Kidney glomerular epithelial cell (primary cell): ENCODE measurements around the gene DPH6.
A peak's percentile ranks its signal among the peaks of the same experiment; 100 is the strongest.
"Not testable (repeated sequence)": the region's sequence is repeated elsewhere in the genome, so short reads cannot be mapped to it uniquely, and the experiment has no call there.

Source experiments
- DNase-seq: peaks from one replicate; lab custom pipeline; 2025; lab: John Stamatoyannopoulos, UW

Gene DPH6

DNA sequence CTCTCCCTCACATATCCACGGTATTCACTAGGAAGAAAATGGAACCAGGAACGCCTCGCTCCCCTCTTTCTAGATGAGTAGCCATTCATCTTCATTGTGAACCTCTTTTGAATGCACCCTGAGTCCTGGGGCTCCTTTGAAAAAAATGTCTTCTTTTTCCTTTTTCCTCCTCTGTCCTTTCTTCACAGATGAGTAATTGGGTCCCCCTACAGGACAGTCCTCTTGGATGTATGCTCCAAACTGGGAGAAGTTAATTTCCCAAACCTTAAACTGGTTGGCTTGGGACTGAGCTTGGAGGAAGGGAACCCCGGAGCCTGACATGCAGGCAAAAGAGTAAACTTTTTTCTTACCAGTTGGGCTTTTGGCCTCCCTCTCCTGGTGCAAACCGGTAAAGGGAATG is 108.8 kb downstream of the DPH6 start:
- DNase-seq = no peak

DNA sequence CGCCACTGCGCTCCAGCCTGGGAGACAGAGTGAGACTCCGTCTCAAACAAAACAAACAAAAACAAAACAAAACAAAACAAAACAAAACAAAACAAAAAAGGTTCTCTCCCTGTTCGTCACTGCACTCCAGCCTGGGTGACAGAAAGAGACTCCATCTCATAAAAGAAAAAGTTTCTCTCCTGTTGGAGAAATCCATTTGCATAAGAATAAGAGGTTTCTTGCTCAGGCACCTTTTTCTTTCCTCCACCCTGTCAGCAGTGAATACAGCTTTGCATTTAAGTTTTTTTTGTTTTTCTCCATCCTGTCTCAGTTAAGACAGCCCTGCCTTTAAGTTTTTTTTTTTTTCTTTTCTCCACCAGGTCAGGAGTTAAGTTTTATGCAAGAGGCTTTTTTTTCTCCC is 109.5 kb downstream of the DPH6 start:
- no peak for DNase-seq

GRCh38 chr15:35431281-35431680 is 114.7 kb downstream of the DPH6 start:
- no peak for DNase-seq

DNA sequence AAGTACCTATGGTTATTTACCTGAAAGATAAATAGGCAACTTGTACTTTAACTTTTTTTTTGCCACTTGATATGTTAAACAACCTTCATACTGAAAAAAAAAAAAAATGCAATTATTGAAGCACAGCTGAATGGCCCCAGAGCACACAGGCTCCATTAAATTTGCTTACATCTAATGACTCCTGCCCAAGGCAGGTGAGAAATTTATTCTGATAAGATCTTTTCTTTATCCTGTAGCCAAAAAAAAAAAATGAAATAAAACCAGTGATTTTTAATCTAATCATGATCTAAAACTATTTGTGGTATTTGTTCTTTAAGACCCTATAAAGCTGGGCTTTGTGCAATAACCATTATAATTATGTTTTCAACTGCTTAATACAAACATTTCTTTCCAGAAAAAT is 115.7 kb downstream of the DPH6 start:
- DNase-seq = no peak

DNA sequence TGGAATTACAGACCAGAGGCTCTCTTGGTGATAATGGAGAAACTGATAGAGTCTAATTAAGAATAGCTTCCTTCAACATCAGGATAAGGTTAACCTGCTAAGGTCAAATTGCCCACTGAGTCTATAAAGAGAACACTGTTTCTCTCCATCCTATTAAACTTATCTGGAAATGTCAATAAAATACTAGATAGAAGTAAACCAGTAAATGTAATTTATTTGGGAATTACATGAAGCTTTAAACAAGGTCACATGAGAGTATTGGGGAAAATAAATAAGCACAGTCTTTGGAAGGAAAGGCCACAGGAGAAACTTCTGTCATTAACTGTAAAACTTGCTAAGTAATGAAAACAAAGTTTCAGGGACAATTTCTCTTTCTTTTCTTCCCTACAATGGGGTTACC is 118.5 kb downstream of the DPH6 start:
- DNase-seq = no peak

DNA sequence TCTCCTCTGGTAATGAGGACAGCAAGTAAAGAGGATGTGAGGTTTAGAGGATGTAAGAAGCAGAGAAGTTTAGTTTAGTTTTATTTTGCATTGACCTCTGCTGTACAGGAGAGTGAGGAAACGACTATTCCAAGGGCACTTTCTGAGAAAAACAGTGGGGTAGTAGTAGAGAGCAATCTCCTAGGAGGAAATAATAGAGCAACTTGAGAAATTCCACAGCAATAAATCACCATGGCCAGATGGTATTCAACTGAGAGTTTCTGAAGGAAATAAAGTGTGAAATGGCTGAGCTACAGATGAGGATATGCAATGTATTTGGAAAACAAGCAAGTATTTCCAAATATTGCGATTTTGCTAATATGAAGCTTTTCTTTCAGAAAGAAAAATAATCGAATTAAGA is 118.9 kb downstream of the DPH6 start:
- peak; percentile 56 for DNase-seq

GRCh38 chr15:35410775-35411174 is 135.2 kb downstream of the DPH6 start:
- DNase-seq = no peak

GRCh38 chr15:35399901-35400300 is 146.1 kb downstream of the DPH6 start:
- DNase-seq = no peak

GRCh38 chr15:35397027-35397426 is 148.9 kb downstream of the DPH6 start:
- DNase-seq = no peak

DNA sequence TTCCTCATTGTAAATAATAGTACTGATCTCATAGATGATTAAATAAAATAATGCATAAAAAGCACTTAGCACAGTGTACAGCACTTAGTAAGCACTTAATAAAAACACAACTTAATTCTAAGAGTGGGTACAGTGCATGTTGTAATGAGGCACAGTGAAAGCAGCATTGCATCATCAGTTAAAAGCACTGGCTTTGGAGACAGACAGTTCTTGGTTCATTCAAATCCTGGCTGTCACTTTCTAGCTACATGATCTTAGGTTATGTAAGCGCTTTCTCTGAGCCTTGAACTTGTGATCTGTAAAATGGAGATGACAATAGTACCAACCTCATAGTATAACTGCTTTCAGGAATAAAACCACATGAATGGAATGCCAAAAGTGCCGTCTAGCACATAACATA is 151.5 kb downstream of the DPH6 start:
- no peak for DNase-seq

DNA sequence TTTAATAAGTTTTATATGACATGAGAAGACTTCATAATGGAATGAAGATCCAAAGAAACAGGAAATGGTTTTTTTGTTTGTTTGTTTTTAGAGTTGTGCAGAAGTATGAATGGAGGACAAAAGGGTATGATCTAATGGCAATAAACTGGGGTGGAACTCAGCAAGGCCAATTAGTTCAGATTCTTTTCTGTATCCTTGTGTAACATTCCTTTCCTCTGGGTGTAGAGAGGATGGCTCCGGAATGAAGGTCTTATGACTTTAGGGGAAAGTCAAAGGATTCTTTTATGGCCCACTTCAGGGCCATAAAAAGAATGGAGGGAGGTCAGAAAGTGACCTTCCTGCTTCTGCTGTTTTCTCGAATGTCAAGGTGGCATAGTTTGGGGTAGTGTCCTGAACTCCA is 152.6 kb downstream of the DPH6 start:
- DNase-seq = no peak

- not testable (repeated sequence) for DNase-seq
Measured at GRCh38 chr15:35391408-35391984, 154.5 kb downstream of the DPH6 start.

DNA sequence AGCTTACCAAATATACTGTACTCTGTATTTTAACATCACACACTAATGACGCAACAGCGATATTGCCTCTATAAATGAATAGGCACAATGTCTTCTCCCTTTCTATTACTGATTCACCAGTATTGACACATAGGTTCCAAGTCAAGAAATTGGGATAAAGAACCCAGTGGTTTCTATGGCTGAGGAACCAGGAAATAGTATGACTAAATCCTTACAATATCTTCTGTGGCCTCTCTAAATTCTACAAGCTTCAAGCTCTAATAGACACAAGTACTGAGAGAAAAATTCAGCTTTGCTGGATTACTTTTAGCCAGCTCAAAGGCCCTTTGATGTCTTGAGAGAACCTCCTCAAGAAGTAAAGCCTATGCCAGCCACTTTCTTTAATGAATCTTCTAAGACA is 162.5 kb downstream of the DPH6 start:
- no peak for DNase-seq

GRCh38 chr15:35381328-35381727 is 164.6 kb downstream of the DPH6 start:
- DNase-seq = no peak

GRCh38 chr15:35379972-35380371 is 166.0 kb downstream of the DPH6 start:
- peak; percentile 46 for DNase-seq

DNA sequence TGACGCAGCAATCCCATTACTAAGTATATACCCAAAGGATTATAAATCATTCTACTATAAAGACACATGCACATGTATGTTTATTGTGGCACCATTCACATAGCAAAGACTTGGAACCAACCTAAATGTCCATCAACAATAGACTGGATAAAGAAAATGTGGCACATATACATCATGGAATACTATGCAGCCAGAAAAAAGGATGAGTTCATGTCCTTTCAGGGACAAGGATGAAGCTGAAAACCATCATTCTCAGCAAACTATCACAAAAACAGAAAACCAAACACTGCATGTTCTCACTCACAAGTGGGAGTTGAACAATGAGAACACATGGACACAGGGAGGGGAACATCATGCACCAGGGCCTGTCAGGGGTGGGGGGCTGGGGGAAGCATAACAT is 167.5 kb downstream of the DPH6 start:
- DNase-seq = not testable (repeated sequence)

- DNase-seq = no peak
Measured at GRCh38 chr15:35376707-35377106, 169.3 kb downstream of the DPH6 start.

- DNase-seq = no peak
Measured at GRCh38 chr15:35374661-35375060, 171.3 kb downstream of the DPH6 start.

DNA sequence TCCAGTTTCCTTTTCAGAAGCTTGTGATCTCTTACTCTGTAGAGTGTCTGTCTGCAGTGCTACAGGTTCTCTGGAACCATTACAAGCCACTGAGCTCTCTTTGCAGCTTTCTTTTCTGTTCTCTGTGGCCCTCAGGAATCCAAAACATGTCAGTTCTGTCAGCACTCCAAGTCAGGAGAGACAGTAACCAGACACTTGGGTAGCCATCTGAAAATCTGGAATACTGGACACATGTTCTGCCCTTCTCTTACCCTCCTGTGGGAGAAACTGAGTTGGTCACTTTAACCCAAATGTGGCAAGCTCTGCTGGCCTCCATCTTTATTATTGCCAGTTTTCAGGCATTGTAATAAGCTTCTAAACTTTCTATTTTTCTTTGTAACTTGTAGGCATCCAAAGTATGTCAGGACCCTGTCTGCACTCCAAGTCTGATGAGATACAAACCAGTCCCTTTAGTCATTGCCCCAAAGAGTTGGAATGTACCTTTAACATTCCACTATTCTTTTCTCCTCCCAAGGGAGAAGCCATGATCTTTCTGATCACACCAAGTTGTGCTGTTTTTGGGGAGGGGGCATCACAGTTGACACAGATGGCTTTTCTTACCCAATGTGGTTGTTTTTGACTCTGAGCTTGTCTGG is 183.7 kb downstream of the DPH6 start:
- no peak for DNase-seq

DNA sequence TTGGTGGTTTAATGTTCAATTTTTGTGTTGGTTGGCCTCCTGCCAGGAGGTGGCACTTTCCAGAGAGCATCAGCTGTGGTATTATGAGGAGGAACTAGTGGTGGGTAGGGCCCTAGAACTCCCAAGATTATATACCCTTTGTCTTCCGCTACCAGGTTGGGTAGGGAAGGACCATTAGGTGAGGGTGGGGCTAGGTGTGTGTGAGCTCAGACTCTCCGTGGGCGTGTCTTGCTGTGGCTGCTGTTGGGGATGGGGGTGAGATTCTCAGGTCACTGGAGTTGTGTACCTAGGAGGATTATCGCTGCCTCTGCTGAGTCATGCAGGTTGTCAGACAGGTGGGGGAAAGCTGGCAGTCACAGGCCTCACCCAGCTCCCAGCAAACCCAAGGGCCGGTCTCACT is 187.1 kb downstream of the DPH6 start:
- no peak for DNase-seq

DNA sequence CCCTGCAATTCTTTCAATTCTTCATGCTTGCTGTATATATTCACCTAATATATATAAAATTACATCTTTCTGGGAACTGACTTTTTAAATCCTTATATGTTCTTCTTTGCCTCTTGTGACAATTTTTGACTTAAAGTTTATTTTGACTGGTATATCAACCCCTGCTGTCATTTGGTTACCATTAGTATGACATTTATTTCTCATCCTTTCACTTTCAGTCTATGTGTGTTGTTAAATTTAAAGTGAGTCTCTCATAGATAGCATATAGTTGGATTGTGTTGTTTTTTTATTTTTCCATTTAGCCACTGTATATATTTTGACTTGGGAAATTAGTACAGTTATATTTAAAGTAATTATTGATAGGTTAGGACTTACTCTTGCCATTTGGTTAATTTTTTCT is 194.9 kb downstream of the DPH6 start:
- DNase-seq = no peak

DNA sequence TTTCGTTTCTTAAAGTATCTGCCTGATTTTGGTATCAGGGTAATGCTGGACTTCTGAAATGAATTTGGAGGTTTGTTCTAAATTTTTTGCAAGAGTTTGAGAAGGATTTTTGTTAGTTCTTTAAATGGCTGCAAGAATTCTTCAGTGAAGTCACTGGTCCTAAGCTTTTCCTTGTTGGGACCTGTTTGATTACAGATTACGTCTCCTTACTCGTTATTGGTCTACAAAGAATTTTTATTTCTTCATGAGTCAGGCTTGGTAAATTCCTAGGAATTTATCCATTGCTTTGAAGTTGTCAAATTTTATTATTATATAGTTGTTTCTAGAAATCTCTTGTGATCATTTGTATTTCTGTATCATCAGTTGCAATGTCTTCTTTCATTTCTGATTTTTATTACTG is 196.0 kb downstream of the DPH6 start:
- DNase-seq = no peak

DNA sequence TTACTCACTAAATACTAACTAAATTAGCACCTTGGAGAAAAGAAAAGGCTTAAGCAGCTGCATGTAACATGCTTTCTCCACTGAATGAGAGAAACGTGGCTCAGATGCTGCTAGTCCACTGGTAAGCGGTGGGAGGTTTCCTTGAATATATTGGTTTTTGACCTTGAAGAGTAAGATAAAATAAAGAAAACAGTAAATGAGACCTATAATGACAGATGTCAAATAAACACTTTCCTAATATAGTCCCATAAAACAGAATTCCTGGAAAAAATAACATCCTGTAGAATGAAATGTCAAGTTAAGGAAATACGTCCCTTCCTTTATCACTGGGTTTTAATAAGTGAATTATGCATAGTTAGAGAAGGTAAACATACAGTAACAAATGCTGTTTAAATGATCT is 215.0 kb downstream of the DPH6 start:
- DNase-seq = no peak

- no peak for DNase-seq
Measured at GRCh38 chr15:35330048-35330695, 215.8 kb downstream of the DPH6 start.
